ENCODE results near the gene KCTD17.

DNA sequence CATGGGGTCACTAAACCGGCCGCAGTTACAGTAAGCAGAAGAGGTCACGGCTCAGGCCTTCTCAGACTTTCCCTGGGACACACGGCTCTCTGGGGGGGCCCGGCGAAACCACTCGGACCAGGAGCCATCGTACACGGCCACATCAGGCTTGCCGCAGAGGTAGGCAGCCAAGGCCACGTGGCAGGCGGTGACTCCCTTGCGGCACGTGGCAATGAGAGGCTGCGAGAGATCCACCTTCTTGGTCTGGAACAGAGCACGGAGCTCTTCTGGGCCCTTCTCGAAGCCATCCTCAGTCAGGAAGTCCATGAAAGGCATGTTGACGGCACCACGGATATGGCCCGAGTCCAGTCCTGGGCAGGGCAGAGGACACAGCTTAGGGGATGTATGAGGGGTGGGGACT is 40.6 kb upstream of the KCTD17 start:
- TF ChIP-seq, protein P1, sequence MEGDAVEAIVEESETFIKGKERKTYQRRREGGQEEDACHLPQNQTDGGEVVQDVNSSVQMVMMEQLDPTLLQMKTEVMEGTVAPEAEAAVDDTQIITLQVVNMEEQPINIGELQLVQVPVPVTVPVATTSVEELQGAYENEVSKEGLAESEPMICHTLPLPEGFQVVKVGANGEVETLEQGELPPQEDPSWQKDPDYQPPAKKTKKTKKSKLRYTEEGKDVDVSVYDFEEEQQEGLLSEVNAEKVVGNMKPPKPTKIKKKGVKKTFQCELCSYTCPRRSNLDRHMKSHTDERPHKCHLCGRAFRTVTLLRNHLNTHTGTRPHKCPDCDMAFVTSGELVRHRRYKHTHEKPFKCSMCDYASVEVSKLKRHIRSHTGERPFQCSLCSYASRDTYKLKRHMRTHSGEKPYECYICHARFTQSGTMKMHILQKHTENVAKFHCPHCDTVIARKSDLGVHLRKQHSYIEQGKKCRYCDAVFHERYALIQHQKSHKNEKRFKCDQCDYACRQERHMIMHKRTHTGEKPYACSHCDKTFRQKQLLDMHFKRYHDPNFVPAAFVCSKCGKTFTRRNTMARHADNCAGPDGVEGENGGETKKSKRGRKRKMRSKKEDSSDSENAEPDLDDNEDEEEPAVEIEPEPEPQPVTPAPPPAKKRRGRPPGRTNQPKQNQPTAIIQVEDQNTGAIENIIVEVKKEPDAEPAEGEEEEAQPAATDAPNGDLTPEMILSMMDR (IDR thresholded peaks at IDR 0.05) = no peak
- TF ChIP-seq EZH2phosphoT487 (IDR thresholded peaks at IDR 0.05) (no peak), EZH2 (IDR thresholded peaks at IDR 0.05) (no peak)
